ENCODE results near the gene PEPD.

Gene PEPD

GRCh38 chr19:33420821-33421220 lies 100.8 kb downstream of the PEPD start:
- DNase-seq (ENCODE audit: low read depth), result no peak

- no peak for DNase-seq (ENCODE audit: low read depth)
Observed at GRCh38 chr19:33419788-33420130, 101.8 kb downstream of the PEPD start.

DNA sequence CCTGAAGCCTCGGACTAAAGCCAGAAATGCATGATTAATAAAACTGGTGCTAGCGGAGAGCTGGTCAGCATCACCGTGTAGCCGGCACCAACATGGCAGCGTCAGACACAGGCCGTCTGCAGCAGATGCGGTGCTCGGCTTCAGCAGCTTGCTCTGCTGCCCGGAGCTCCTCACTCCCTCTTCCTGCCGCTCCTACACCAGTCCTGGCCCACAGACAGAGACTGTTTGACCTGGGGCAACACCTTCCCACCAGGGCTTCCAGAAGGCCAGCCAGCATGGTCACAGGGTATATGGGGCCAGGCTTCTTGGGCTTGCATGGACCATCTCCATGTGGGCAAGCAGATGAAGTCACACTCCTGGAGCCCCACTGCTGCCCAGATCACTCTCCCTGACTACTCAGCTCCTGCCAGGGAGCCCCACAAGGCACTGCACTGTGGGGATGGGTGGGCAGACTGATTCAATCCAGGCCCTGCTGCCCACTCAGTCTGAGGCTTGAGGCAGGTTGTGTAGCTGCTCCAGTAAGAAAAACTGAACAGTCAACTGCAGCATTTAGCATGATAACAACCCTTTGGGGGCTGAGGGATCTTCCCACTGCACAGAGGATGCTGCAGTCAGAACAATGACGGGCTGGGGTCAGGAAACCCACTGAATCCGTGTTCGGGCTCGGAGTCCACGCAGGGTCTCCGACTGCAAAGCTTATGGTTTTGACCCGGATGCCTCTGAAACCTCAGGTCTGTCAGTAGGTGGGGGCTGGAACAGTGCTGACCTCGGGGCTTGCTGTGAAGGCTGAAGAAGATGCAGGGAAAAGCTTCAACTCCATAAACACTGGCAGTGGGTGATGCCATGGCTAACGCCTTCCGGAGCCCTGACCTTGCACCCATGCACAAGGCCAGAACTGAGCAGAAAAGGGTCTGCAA lies 102.5 kb downstream of the PEPD start:
- DNase-seq (ENCODE audit: low read depth), result no peak

DNA sequence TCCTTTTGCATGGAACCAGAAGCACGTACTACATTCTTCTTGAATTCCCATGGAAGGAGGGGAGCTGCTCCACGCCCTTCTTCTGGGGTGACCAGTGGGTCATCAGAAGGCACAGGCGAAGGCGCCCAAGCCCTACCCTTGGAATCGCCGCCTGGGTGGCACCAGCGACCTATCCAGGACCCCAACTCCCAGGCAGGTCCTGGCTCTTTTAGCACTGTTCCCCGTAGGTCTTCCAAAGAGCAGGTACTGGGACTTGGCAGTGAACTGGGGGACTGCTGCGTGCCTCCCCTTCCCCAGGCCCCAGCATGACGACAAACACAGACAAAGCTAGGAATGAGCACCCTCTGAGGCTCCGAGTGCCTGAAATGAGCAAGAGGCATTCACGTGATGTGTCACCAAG lies 103.1 kb downstream of the PEPD start:
- no peak for DNase-seq (ENCODE audit: low read depth)

- DNase-seq (ENCODE audit: low read depth), result no peak
Observed at GRCh38 chr19:33417751-33418150, 103.8 kb downstream of the PEPD start.

DNA sequence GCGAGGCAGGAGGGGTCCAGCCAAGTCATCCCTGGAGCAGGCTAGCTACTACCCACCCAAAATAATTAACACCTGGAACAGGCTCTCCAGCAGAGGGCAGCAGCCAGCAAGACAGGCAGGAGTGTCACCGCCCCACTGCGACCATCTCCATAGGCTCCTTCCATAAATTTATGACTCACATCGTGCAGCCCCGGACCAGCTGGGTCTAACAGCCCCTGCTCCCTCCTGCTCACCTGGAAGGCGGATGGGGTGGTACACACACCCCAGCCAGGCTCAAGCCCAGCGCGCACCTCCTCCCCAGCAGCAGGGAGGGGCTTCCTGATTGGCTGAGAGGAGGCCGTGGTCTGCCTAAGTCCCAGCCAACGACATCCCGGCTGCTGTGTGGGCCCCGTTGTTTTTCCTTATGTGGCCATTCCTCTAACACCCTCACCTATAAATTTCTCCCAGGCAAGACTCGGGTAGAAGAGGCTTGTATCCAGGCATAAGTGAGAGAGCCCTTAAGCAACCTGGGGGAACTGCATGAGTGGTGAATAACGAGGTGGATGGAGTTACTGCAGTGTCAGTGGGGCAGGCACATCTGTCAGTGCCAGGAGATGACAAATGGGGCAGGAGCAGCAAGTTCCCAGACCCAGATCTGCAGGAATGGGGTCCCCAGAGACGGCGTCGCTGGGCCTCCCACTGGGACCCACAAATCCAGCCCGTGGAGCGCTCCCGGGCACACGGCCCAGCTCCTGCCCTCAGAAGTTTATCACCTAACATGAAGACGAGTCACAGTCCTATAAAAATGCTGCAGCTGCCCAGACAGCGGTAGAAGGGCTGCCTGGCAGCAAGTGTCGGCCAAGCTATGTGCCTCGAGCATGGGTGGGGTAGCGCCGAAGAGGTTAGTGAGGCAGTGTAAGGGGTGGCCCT lies 105.0 kb downstream of the PEPD start:
- peak; percentile 44 for DNase-seq (ENCODE audit: low read depth)

- no peak for DNase-seq (ENCODE audit: low read depth)
Observed at GRCh38 chr19:33414667-33415605, 106.7 kb downstream of the PEPD start.

GRCh38 chr19:33413868-33414666 lies 107.5 kb downstream of the PEPD start:
- no peak for DNase-seq (ENCODE audit: low read depth)

DNA sequence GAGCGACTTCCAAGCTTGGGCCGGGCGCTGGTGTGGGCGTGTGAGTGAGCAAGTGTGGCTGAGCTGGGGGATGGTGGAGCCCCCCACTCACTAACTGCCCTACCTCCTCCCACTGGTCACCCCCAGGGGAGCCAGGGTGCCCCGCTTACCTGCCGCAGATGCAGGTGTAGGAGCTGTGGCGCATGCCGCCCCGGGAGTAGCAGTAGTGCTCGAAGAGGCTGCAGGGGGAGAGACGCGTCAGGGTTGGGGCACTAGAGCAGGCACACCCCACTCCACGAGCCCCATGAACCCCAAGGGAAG lies 108.2 kb downstream of the PEPD start:
- no peak for DNase-seq (ENCODE audit: low read depth)

DNA sequence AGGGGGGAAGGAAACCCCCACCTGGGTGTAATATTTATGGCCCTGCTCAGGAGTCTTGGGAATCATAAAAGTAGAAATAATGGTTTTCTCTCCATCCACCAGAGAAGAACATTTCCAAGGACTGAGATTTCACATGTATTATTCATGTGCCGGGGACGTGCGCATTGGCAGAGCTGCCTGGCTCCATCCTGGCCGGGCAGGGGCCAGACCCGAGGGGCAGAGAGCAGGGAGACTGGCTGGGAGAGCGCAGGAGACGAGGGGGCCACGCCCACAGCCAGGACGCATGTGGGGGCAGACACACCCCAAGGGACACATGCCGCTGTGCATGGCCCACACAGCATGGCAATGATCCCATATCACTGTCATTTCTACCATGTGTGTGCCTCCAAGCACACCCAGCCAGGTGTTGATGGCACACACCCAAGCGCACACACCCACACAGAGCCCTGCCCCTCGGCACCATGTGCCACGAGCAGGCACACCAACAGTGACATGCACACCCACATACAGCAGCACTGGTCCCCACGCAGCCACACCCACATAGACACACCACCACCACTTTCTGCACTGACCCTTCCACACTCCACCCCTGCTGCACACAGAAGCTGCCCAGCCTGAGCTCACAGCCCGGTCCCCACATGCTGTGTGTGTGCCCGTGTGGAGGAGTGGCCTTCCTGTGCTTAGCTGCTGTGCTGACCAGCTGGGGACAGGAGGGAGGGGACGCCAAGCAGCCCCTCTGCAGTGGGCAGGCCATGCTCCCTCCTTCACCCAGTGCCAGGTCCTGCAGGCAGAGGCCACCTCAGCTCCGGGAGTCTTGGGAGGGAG lies 108.8 kb downstream of the PEPD start:
- no peak for DNase-seq (ENCODE audit: low read depth)

DNA sequence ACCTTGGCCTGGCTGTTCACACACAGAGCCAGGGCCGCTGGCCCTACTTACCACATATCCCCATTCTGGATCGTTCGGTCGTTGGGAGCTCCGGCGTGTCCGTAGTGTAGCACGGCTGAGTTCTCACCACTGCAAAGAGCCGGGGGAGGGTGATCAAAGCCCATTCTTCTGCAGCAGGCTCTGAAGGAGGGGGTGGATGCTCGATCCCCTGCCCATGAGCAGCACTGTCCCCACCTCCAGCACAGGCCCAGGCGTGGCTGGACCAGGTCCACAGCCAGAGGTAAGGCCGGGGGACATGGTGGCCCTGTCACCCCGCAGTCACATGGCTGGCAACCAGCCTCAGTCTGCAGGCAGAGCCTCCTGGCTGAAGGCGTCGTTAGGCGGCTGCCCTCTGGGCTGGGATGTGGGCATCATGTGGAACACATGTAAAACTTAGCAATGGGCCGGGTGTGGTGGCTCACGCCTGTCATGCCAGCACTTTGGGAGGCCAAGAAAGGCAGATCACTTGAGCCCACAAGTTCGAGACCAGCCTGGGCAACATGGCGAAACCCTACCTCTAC lies 109.9 kb downstream of the PEPD start:
- DNase-seq (ENCODE audit: low read depth), result no peak

- DNase-seq (ENCODE audit: low read depth), result no peak
Observed at GRCh38 chr19:33410915-33411401, 110.6 kb downstream of the PEPD start.

GRCh38 chr19:33409906-33410685 lies 111.5 kb downstream of the PEPD start:
- DNase-seq (ENCODE audit: low read depth), result no peak

- DNase-seq (ENCODE audit: low read depth), result no peak
Observed at GRCh38 chr19:33408538-33409434, 112.8 kb downstream of the PEPD start.

DNA sequence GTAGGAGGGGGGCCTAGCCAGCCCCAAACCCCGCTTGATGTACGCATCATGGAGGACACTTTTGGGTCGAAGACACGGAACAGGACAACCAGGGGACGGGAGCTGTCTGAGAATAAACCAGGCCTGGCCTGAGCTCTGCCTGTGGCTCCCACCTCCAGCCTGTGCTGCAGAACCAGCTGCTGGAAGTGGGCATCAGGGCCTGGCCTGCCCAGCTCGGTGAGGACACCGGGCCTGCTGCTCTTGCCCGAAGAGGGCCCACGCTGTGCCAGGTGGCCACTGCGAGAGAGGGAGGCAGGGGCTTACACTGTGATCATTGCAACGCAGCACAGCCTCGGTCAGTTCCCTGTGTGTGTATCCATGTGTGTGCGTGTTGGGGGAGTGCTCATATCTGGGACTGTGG lies 113.5 kb downstream of the PEPD start:
- no peak for DNase-seq (ENCODE audit: low read depth)

- DNase-seq (ENCODE audit: low read depth), result no peak
Observed at GRCh38 chr19:33407716-33408115, 113.9 kb downstream of the PEPD start.

- DNase-seq (ENCODE audit: low read depth), result no peak
Observed at GRCh38 chr19:33407140-33407551, 114.4 kb downstream of the PEPD start.

- peak; percentile 55 for DNase-seq (ENCODE audit: low read depth)
Observed at GRCh38 chr19:33406521-33407139, 115.0 kb downstream of the PEPD start.
